AG09319 (cell line): ENCODE measurements around the gene DLEC1.

Experiments
- DNase-seq: peaks from one replicate; pipeline ENCODE4 v3.0.0-alpha.2; 2010; ENCODE audit warnings: low read depth; ENCODE audit errors: extremely low read depth
- CTCF ChIP-seq: IDR thresholded peaks from 2 replicates; pipeline ENCODE4 v1.5.1; 2011; ENCODE audit warnings: low read depth, mild to moderate bottlenecking, inconsistent platforms, low read length, moderate library complexity

DLEC1 gene

DNA sequence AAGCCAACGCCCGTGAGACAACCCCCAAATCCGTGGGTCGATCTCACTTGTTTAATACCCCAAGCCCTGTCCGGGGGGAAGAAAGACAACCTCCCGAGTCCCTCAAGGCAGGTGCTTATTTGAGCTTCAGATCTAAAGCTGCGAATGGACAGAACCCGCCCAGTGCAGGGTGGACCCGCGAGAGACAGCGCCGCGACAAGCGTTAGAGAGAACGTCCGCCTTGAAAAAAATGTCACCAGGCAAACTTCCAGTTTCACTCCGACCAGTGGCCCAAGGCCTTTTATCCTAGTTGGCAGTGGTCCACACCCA, 125.6 kb downstream of the DLEC1 start:
- no peak for DNase-seq
- TF ChIP-seq CTCF: no peak

- no peak for TF ChIP-seq CTCF
- peak; percentile 99 for DNase-seq
Observed at GRCh38 chr3:38164952-38165721, 126.1 kb downstream of the DLEC1 start, which contains the start of gene OXSR1. Gene OXSR1, plus strand, starts transcription at chr3:38165537. Its CDS starts 340 bp downstream, at chr3:38165877.

GRCh38 chr3:38165722-38166387, 126.8 kb downstream of the DLEC1 start:
- TF ChIP-seq CTCF: no peak; the same call in 1 of the 2 replicates
- DNase-seq: no peak

- DNase-seq: no peak
- TF ChIP-seq CTCF: no peak
Observed at GRCh38 chr3:38167591-38167990, 128.6 kb downstream of the DLEC1 start.

DNA sequence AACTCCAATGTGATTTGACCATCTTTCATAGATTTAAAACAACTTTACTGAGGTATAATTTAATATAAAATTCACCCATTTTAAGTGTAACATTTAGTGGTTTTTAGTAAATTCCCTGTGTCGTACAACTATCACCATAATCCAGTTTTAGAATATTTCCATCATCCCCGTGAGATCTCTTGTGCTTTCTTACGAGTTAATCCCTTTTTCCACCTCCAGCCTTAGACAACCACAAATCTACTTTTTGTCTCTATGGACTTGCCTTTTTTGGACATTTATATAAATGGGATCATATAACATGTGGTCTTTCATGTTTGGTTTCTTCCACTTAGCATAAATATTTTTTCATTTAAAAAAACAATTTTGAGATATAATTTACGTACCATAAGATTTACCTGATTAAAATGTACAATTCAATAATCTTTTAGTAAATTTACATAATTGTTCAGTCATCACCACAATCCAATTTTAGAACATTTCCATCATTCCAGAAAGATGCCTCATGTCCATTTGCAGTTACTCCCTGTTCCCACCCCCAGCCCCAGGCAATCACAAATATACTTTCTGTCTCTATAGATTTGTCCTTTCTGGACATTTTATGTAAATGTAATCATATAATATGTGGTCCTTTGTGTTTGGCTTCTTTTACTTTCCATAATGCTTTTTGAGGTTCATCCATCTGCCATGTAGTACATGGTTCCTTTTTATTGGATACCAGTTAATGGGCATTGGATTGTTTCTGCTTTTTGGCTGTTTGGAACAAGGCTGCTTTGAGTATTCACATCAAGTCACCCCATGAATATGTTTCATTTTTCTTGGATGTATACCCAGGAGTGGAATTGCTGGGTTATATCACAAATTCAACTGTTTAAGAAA, 129.4 kb downstream of the DLEC1 start:
- DNase-seq: no peak

DNA sequence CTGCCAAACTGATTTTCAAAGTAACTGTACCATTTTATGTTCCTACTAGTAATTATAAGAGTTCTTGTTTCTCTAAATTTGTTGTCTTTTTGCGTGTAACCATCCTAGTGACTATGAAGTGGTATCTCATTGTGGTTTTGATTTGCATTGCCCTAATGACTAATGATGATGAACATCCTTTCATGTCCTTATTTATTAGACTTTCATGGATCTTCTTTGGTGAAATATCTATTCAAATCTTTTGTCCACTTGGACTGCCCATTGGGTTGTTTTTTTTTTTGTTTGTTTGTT, 130.0 kb downstream of the DLEC1 start:
- TF ChIP-seq CTCF: no peak
- DNase-seq: no peak

More for the DNA sequence above, 129.4 kb downstream of the DLEC1 start:
- TF ChIP-seq CTCF: no peak

GRCh38 chr3:38170722-38171121, 131.7 kb downstream of the DLEC1 start:
- no peak for TF ChIP-seq CTCF

More at GRCh38 chr3:38170722-38171121, 131.7 kb downstream of the DLEC1 start:
- DNase-seq: no peak
